Transverse colon (tissue), 4 donors: ENCODE measurements around the gene GPR137C.

Experiments used
- CTCF ChIP-seq, 5 experiments: fragments of 200-600 bp in 3 of 5; fragments of 450-650 bp in 2 of 5; sonication (generic) in 3 of 5; IDR thresholded peaks; 1 replicate in 2 of 5; 2 replicates in 3 of 5; pipeline ENCODE4 v1.5.1; 2016 to 2017; ENCODE audit warnings: antibody characterized with exemption in 5 of 5, inconsistent platforms in 3 of 5, mild to moderate bottlenecking in 2 of 5, moderate library complexity in 1 of 5
- EP300 ChIP-seq: sonication (generic); formaldehyde crosslinking; IDR thresholded peaks from one replicate; pipeline ENCODE4 v1.6.1; 2017; ENCODE audit warnings: antibody characterized with exemption, low read depth
- POLR2A ChIP-seq: fragments of 450-650 bp; IDR thresholded peaks from one replicate; pipeline ENCODE4 v1.6.1; 2016; ENCODE audit warnings: antibody characterized with exemption, mild to moderate bottlenecking, moderate library complexity
- POLR2AphosphoS5 ChIP-seq, 3 donors: sonication (generic); formaldehyde crosslinking; IDR thresholded peaks; one replicate each; pipeline ENCODE4 v1.6.1; 2016; ENCODE audit warnings: antibody characterized with exemption in 3 of 3

- TF ChIP-seq CTCF (IDR thresholded peaks at IDR 0.05), result no peak
- TF ChIP-seq POLR2AphosphoS5 (IDR thresholded peaks at IDR 0.05), result no peak
- TF ChIP-seq POLR2A, result no peak
- no peak for TF ChIP-seq EP300
Measured at GRCh38 chr14:52656905-52657304, 104.3 kb downstream of the GPR137C start.
